GM21529 (cell line): ENCODE measurements around the gene TBC1D5.
"Not testable (repeated sequence)": the region's sequence is repeated elsewhere in the genome, so short reads cannot be mapped to it uniquely, and the experiment has no call there.

Source experiments
- ATAC-seq: cut with Tn5 transposase; IDR thresholded peaks from one replicate; pipeline ENCODE4 v1.9.1; 2021; ENCODE audit not compliant: unreplicated experiment

The TBC1D5 gene

GRCh38 chr3:17151598-17152373 lies 590.6 kb downstream of the TBC1D5 start:
- peak; percentile 98 for ATAC-seq

DNA sequence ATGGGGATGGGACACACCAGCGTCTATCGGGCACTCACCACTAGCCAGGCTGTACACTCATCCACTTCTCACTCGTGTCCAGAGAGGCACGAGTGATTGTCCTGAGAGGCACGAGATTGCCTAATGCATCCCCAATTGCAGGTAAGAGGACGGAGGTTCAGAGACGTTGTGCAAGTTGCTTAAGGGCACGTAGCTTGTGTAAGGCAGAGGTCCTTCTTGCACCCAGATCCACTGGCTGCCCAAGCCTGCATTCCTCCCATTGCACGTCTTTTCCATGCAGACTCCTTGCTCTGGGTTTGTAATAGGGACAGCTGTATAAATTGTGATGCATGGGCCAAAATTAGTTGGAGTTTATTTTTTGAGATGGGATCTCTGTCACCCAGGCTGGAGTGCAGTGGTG lies 593.4 kb downstream of the TBC1D5 start:
- no peak for ATAC-seq

DNA sequence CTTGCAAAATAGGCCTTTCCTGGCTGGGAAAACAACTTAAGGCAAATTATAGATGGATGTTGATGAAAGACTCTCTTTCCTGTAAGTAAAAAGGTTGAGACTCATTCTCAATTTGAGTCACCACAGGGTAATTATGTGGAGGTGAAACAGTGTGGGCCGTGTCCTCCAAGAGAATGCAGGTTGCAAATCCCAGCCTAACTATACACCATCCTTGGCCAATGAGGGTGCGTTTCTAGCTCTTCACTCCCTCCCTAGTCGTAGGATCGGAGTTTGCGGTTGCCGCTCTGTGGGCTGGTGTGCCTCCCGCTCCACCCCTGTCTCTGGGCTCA lies 597.8 kb downstream of the TBC1D5 start:
- ATAC-seq: no peak

GRCh38 chr3:17143893-17144664 lies 598.4 kb downstream of the TBC1D5 start:
- no peak for ATAC-seq

- ATAC-seq: no peak
Measured at GRCh38 chr3:17142516-17142915, 599.9 kb downstream of the TBC1D5 start.

DNA sequence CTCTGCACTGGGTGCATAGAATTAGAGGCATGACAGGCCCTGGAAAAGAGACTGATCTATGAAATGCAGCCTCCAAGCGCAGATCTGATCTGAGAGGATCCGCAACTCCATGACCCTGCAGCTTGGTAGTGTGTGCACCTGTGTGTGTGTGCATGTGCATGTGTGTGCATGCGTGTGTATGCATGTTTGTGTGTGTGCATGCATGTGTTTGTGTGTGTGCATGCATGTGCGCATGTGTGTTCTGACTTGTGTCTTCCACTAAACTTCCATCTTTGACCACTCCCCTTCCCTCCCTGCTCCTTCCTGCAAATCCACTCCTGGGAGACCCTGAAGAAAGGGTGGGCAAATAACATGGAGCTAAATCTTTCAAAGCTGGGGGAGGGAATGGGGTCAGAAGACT lies 600.7 kb downstream of the TBC1D5 start:
- ATAC-seq: no peak

- no peak for ATAC-seq
Measured at GRCh38 chr3:17140670-17141505, 601.5 kb downstream of the TBC1D5 start.

- ATAC-seq: no peak
Measured at GRCh38 chr3:17138246-17139039, 604.0 kb downstream of the TBC1D5 start.

DNA sequence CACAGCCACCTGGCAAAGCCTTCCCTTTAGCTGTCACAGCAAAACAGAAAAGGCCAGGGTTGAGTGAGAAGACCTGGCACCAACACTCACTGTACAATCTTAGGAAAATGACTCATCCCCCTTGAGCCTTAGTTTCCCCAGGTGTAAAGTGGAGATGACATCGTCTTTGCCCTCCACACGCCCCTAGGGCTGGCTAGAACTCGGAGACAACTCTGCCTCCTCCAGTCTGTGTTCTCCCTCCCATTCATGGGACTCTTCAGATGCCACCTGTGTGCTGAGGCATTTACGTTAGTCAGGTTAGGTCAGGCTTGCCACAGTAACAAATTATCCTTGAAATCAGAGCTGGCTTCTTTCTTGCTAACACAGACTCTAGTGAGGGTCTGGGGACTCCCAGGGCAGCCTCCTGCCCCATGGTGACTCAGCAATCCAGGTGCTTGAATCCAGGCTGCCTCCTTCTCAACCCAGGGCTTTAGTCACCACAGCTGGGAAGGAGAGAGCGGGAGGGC lies 605.1 kb downstream of the TBC1D5 start:
- no peak for ATAC-seq

DNA sequence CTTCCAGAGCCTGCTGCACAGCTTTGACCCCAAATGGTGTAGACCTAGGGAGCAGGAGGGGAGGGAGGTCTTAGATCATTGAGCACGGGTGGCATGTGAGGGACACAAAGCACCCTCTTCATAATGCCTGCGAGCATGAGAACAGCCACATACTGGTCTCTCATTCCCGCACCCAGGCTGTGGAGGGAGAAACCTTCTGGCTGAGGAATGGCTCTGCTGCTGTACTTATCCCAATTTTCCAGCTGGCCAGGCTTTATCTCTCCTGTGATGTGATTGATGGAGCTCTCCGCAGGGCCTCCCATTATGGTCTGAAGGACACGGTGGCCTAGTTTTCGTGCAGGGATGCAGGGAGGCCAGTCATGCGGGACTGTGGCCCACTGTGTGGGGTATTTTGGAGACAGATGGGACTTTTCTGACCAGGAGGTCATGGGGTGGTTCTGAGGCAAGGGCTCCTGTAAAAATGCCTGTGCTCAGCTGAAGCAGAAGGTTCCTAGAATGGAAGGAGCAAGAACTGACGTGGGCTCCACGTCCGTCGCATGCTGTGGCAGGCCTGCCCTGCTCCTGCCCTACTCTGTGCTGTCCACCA lies 606.2 kb downstream of the TBC1D5 start:
- no peak for ATAC-seq

- ATAC-seq: no peak
Measured at GRCh38 chr3:17135696-17136095, 606.7 kb downstream of the TBC1D5 start.

DNA sequence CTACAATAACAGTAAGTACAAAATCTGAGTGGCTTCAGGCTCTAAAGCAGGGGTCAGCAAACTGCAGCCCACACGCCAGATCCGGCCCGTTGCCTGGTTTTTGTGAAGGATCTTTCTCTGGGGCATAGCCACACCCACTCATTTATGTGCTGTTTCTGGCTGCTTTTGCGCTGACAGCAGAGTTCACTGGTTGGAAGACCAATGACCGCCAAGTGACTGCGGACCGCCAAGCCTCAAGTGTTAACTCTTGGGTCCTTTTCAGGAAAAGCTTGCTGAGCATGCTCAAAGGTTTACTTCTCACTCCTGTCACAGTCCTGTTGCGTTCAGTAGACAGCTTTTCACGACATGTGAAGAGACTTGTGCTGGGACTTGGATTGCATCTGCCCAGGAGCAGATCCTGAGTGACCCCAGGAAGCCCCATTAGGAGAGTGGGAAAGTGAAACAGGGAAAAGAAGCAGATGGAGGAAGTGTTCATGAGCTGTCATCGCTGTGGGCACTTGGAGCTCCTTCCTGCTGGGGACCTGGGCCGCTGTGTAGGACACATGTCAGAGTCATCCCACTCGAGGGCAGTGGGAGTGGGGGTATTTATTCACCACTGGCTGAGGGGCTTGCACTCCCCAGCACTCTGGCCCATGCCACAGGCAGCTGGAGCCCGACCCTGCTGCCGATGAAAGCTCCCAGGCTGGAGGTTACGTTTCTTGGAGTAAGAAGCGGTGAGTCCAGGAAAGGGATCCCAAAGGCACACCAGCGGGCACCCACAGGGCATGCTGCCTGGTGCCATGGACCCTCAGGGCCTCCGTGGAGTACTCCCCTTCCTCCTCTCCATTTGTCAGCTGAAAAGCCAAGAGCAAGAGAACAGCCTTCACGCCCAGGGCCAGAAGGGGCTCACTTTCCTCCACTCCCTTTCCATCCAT lies 608.5 kb downstream of the TBC1D5 start:
- no peak for ATAC-seq

- no peak for ATAC-seq
Measured at GRCh38 chr3:17132286-17133115, 609.9 kb downstream of the TBC1D5 start.

GRCh38 chr3:17130956-17131355 lies 611.5 kb downstream of the TBC1D5 start:
- ATAC-seq: no peak

- no peak for ATAC-seq
Measured at GRCh38 chr3:17129556-17129955, 612.9 kb downstream of the TBC1D5 start.

DNA sequence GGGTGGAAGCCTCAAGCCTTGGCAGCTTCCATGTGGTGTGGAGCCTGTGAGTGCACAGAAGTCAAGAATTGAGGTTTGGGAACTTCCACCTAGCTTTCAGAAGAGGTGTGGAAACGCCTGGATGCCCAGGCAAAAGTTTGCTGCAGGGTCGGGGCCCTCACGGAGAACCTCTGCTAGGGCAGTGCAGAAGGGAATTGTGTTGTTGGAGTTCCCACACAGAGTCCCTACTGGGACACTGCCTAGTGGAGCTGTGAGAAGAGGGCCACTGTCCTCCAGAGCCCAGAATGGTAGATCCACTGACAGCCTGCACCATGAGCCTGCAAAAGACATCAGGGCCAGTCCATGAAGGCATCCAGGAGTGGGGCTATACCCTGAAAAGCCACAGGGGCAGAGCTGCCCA lies 613.8 kb downstream of the TBC1D5 start:
- ATAC-seq: not testable (repeated sequence)

- ATAC-seq: no peak
Measured at GRCh38 chr3:17125738-17126442, 616.5 kb downstream of the TBC1D5 start.

GRCh38 chr3:17122758-17123157 lies 619.7 kb downstream of the TBC1D5 start:
- ATAC-seq: no peak
